ENCODE measurements around the gene UNC5C. TPM values are rescaled to one million over a fixed set of nuclear protein-coding genes. Genes with fewer than 3 reads are reported as not detected.

UNC5C gene
- polyA plus RNA-seq, 1 donor = 0.46 TPM

- DNase-seq = no peak
Observed at GRCh38 chr4:95318483-95318882, 230.3 kb downstream of the UNC5C start.

- no peak for DNase-seq
Observed at GRCh38 chr4:95318044-95318443, 230.7 kb downstream of the UNC5C start.

- DNase-seq = no peak
Observed at GRCh38 chr4:95317085-95317793, 231.5 kb downstream of the UNC5C start.

- DNase-seq = no peak
Observed at GRCh38 chr4:95314573-95314972, 234.2 kb downstream of the UNC5C start.

- DNase-seq = no peak
Observed at GRCh38 chr4:95304898-95305297, 243.9 kb downstream of the UNC5C start.

- DNase-seq = no peak
Observed at GRCh38 chr4:95300304-95300703, 248.5 kb downstream of the UNC5C start.

GRCh38 chr4:95296052-95296451, 252.7 kb downstream of the UNC5C start:
- no peak for DNase-seq

DNA sequence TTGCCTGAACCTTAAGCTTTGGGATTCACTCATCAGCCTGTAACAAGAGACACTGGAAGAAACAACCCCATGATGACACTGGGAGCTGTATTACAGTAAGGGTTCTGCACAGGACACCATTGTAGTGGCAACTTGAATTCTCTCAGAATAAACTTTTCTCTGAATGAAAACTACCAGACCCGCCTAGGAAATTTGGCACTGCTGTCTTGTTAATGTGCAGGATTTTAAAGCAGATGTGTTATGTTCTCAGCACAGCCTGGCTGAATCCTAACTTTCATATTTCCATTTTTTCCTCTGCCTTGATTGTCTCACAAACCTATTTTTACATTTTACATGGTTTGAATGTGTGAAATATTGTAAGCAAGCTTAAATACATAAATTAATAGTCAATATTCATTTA, 253.6 kb downstream of the UNC5C start:
- DNase-seq = no peak

DNA sequence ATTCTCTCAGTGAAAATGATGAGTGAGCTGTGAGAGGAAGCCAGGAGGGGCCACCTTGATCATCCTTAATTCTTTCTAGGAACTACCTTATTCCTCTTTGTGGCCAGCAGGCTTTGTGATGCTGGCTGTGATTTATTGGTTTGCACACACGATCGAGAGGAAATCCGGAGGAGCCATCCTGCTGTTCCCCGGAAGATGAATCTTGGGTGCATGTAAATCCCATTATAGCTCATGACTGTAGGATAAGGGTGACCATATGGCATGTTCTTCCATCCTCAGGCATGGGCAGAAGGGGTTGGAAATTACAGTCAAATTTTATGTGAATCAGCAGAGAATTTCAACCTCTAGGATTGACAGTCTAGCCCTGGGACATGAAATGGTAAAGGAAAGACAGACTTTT, 254.5 kb downstream of the UNC5C start:
- no peak for DNase-seq

- no peak for DNase-seq
Observed at GRCh38 chr4:95293014-95293413, 255.8 kb downstream of the UNC5C start.

GRCh38 chr4:95290702-95291101, 258.1 kb downstream of the UNC5C start:
- no peak for DNase-seq

- no peak for DNase-seq
Observed at GRCh38 chr4:95289028-95289634, 259.6 kb downstream of the UNC5C start.

GRCh38 chr4:95288552-95288951, 260.2 kb downstream of the UNC5C start:
- DNase-seq = no peak

DNA sequence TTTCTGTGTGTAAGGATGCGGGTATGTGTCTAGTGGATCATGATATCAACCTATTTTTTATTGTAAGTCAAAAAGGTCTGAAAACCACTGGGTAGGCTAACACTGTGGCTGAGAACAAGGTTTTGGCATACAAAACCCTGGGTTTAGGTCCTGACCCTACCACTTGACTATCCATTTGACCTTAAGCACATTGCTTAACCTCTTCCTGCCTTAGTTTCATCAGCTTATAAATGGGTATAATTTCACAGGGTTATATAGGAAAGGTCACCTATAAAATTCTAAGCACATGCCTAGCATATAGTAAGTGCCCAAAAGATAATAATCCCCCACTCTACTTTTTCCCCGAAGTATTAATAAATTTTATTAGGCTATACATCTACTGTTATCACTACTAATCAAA, 263.0 kb downstream of the UNC5C start:
- DNase-seq = no peak

- no peak for DNase-seq
Observed at GRCh38 chr4:95284655-95285054, 264.1 kb downstream of the UNC5C start.

GRCh38 chr4:95283320-95283719, 265.5 kb downstream of the UNC5C start:
- no peak for DNase-seq

DNA sequence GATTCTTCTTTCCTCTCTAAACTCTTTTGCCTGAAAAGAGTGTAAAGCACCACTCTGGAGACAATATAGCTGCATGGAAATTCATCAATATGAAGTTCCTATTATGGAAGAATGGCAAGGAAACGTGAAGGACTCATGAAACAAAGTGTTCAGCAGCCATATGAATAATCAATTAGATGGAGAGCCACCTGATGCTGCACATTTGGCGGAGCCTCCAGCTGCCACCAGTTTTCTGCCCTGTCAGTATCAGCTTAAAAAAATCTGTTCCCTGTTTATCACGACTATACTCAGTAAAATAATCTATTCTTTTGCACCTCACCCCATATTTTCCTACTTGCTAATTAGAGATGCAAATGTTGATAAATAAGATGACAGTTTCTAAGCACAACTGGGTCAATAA, 276.0 kb downstream of the UNC5C start:
- DNase-seq = no peak

DNA sequence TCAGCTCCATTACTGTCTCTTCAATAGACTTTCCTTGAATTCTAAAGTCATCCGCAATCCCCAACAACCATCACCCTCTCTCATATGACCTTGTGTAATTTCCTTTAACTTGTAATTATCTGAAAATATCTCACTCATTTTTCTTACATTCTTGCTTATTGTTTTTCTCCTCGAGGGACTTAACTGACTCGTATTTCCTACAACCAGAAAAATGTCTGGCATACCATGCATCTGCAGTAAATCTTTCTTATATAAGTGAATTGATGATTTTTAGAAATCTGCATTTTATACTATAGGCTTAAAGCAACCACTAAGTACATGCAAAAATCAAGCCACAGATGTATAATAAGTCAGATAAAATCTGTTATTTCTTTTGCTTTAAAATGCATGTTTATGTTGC, 276.7 kb downstream of the UNC5C start:
- no peak for DNase-seq

DNA sequence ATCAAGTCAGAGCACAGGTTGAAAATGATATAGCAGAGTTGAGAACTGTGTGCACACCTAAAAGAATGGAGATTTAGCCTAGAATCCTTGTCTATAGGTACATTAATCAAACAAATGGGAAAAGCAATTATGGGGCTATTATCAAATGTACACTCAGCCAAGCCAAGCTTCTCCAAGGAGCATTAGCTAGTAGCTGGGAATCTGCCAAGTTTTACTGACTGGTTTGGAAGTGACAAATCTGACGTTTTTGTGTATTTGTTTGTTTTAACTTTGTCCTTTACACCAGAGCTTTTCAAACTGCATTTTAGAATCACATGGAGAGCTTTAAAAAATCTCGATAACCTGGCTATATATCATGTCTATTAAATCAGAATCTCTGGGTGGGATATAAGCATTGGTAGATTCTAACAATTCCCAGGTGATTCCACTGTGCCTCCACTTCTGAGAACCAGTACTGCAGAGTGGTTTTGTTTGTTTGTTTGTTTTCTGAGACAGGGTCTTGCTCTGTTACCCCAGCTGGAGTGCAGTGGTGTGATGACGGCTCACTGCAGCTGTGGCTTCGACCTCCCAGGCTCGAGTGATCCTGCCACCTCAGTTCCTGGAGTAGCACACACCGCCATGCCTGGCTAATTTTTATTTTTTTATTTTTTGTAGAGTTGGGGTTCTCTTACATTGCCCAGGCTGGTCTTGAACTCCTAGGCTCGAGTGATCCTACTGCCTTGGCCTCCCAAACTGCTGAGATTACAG, 279.8 kb downstream of the UNC5C start:
- DNase-seq = no peak

GRCh38 chr4:95267081-95267480, 281.7 kb downstream of the UNC5C start:
- no peak for DNase-seq

DNA sequence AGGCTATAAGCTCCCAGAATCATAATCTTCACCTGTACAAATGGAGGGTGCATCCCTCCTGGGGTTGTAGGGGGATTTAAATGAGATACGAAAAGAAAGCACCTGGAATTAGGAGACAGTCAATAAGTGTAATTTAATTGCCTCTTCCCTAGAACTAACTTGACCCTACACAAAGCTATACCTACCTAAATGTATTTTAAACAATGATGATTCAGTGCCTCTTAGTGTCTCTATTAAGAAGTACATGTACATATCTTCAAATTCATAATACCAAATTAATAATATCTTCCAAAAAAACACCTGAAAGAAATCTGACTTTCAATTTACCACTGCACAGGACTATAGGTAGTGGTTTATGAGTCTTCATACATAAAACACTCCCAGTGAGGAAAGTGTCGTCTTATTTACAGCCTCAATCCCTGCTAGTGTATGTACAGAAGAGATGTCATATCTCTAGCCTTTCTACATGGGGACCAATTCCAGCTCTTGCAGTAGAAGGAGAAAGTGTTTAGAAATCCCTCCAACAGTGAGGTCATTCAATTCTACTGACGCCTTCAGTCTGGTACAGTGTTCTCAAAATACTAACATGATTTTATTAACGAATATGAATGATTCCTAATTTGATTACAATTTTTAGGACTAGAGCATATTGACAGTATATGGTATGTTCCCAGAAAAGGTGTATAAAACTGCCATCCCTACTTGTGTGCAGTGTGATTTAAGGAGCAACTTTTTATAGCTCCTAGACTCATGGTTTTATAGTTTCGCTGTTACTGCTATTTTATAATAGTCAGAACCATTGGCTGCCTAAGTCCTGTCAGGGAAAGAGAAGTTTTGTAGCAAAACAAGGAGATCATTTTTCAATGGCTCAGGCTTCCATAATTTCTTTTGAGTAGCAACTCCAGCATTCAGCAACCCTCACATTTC, 282.7 kb downstream of the UNC5C start:
- DNase-seq = no peak

- no peak for DNase-seq
Observed at GRCh38 chr4:95264843-95265242, 283.9 kb downstream of the UNC5C start.

DNA sequence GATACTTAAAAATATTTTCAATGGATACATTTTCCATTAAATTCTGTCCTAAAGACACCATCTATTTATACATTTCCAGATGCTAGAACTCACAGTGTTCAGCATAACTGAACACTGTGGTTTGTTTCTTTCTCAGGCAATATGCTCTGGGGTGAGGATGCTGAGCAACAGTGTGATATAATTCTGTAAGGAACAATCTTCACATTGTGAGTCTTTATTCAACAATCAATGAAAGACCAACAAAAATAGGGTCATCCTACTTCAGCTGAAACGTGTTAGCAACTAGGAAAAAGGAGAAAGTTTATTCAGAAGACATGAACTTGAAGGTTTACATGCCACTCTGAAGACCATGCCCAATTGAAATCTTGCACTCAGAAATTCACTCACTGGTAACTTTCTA, 284.8 kb downstream of the UNC5C start:
- no peak for DNase-seq
